ENCODE measurements around the gene PSMD10. TPM values are rescaled to one million over a fixed set of nuclear protein-coding genes. Genes with fewer than 3 reads are reported as not detected.

PSMD10 gene
- total and polyA plus RNA-seq, 5 donors = 20.1 to 27.7 (median 24.7) TPM

DNA sequence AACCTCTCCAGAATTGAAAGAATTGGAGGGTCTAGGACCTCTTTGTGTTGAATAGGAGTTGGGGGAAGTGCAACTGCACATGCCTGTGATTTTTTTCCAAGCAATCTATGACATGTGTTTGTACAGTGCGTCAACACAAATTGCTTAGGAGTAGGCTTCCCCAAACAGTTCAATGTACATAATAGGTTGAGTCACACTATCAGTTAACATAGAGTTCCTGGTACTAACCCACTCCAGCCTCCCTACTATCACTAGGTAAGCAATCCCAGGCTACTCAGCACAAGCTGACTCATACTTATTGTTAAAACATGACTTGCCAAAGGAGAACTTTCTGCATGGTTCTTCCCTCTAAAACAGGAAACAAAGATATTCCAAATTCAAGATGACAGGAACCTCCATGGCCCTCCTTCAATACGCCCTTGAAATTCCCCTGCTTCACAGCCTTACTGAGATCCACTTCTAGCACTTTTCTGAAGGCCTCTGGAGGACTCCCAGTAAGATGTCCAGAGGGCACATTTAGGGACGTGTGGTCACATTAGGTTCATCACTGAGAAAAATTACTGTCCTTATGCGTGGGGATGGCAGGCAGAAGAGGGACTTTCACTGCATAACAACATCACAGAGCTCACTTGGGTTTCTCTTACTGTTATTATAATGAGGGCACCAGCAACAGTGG is 54.9 kb downstream of the PSMD10 start:
- intact Hi-C loops (cut with DNase I) = no loop called here
- 82% methylated on average over 4 of the region's 4 CpGs for WGBS
- DNase-seq (no peak), ATAC-seq (no peak)
- Histone ChIP-seq H3K27me3 (ENCODE audit: control insufficient read depth, insufficient read depth) (no peaks in the 10 kb centered on the region), H3K4me3 (ENCODE audit: low read length) (no peak overlapping the region), H3K9me3 (ENCODE audit: control insufficient read depth, low read length) (no peaks in the 10 kb centered on the region), H3K27ac (ENCODE audit: low read length) (no peak overlapping the region), H3K4me1 (ENCODE audit: control insufficient read depth, insufficient read depth, low read length) (no peaks in the 10 kb centered on the region)

DNA sequence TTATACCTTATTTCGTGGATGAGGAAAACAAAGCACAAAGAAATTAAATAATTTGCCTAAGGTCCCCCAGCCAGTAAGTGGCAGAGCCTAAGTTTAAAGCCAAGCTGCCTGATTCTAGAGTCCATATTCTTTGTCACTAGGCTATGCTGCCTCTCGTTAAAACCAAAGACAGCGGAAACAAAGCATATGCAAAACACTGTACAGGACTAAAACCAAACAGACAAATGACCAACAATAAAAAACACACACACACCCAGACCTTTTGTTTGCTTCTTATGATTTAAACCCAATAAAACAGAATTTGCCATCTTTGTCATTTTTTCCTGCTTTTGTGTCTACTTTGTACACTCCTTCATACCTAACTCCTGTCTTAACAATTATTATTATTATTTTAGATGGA is 56.6 kb downstream of the PSMD10 start:
- no peak overlapping the region for H3K4me3 ChIP-seq (ENCODE audit: low read length)
- ATAC-seq (no peak), DNase-seq (no peak)
- no peaks in the 10 kb centered on the region for H3K27me3 ChIP-seq (ENCODE audit: control insufficient read depth, insufficient read depth)
- no peak overlapping the region for H3K27ac ChIP-seq (ENCODE audit: low read length)
- H3K9me3 ChIP-seq (ENCODE audit: control insufficient read depth, low read length) = no peaks in the 10 kb centered on the region
- intact Hi-C loops (cut with DNase I) = no loop called here
- H3K4me1 ChIP-seq (ENCODE audit: control insufficient read depth, insufficient read depth, low read length) = no peaks in the 10 kb centered on the region
- 91% methylated on average over 3 of the region's 3 CpGs for WGBS

Other genes with a start within 250 kb of the PSMD10 start
- not detected for gene TEX13B, start 109.2 kb downstream of the PSMD10 start, total RNA-seq
- not detected for gene TEX13B, start 109.2 kb downstream of the PSMD10 start, polyA plus RNA-seq
- not detected for gene VSIG1, start 46.5 kb downstream of the PSMD10 start, total RNA-seq
- gene VSIG1, start 46.5 kb downstream of the PSMD10 start, polyA plus RNA-seq = not detected
- gene ATG4A, start 236 bp upstream of the PSMD10 start, total RNA-seq = 10 to 100 TPM; 15.4 to 18.5 (median 15.7) TPM
- gene ATG4A, start 236 bp upstream of the PSMD10 start, polyA plus RNA-seq = 14.4 TPM